K562 (cell line): ENCODE results near the gene IRF1. TPM values are rescaled to one million over a fixed set of nuclear protein-coding genes. Genes with fewer than 3 reads are reported as not detected.

ENCODE experiments used
- ARHGAP35 ChIP-seq: fragments of 450-650 bp; IDR thresholded peaks from 2 replicates; pipeline ENCODE4 v1.6.1; 2018; ENCODE audit not compliant: partially characterized antibody
- ARID3B ChIP-seq: fragments of 250-450 bp; sonication (Bioruptor Pico); IDR thresholded peaks from 2 replicates; pipeline ENCODE4 v1.4.0; 2020; ENCODE audit warnings: borderline replicate concordance
- ARID4B ChIP-seq: sonication (generic); formaldehyde crosslinking; IDR thresholded peaks from 2 replicates; pipeline ENCODE4 v1.8.0; 2022; ENCODE audit warnings: mild to moderate bottlenecking, missing genetic modification reagents
- ASH1L ChIP-seq: fragments of 450-650 bp; IDR thresholded peaks from 2 replicates; pipeline ENCODE4 v1.6.1; 2018; ENCODE audit warnings: borderline replicate concordance, mild to moderate bottlenecking, low read depth; ENCODE audit not compliant: partially characterized antibody
- BCOR ChIP-seq: fragments of 450-650 bp; IDR thresholded peaks from 2 replicates; pipeline ENCODE4 v1.6.1; 2016
- C11orf30 ChIP-seq: fragments of 450-650 bp; IDR thresholded peaks from 2 replicates; pipeline ENCODE4 v1.6.1; 2016; ENCODE audit warnings: low read depth, mild to moderate bottlenecking
- CBFB ChIP-seq: sonication (generic); formaldehyde crosslinking; IDR thresholded peaks from 2 replicates; pipeline ENCODE4 v1.4.0; 2020; ENCODE audit warnings: mild to moderate bottlenecking, missing genetic modification reagents
- CBX1 ChIP-seq: sonication (generic); IDR thresholded peaks from 2 replicates; pipeline ENCODE4 v1.6.1; 2016; ENCODE audit warnings: antibody characterized with exemption, low read depth, mild to moderate bottlenecking
- FUS ChIP-seq: fragments of 200-400 bp; formaldehyde crosslinking; optimal IDR thresholded peaks from 2 replicates; pipeline ENCODE3; 2017; ENCODE audit warnings: low read depth, low read length
- HNRNPL ChIP-seq: fragments of 200-400 bp; formaldehyde crosslinking; IDR thresholded peaks from 2 replicates; pipeline ENCODE4 v1.6.1; 2017; ENCODE audit warnings: low read depth, mild to moderate bottlenecking, low read length
- LCOR ChIP-seq: sonication (generic); formaldehyde crosslinking; IDR thresholded peaks from 2 replicates; pipeline ENCODE4 v1.8.0; 2022; ENCODE audit warnings: mild to moderate bottlenecking, missing genetic modification reagents
- MYBL2 ChIP-seq, 2 experiments: fragments of 450-650 bp in 1 of 2; sonication (generic) in 1 of 2; formaldehyde crosslinking in 1 of 2; IDR thresholded peaks; 2 replicates each; pipeline versions ENCODE4 v1.6.1 to v1.8.1; 2017 to 2022; ENCODE audit warnings: borderline replicate concordance in 1 of 2, inconsistent platforms in 1 of 2, low read depth in 1 of 2, mild to moderate bottlenecking in 1 of 2, missing genetic modification reagents in 1 of 2, moderate library complexity in 1 of 2
- MYNN ChIP-seq, 2 experiments: sonication (generic); formaldehyde crosslinking in 1 of 2; IDR thresholded peaks; 2 replicates each; pipeline versions ENCODE4 v1.5.0 to v1.6.1; 2016 to 2020; ENCODE audit warnings: antibody characterized with exemption in 1 of 2, missing genetic modification reagents in 1 of 2
- TEAD1 ChIP-seq, 2 experiments: fragments of 450-650 bp in 1 of 2; sonication (generic) in 1 of 2; formaldehyde crosslinking; IDR thresholded peaks; 2 replicates each; pipeline versions ENCODE4 v1.4.0 to v1.8.0; 2020 to 2022; ENCODE audit warnings: mild to moderate bottlenecking in 2 of 2, missing genetic modification reagents in 1 of 2
- ZNF197 ChIP-seq: fragments of 200-800 bp; sonication (Bioruptor generic); IDR thresholded peaks from 2 replicates; pipeline ENCODE4 v1.6.1; 2016; ENCODE audit warnings: low read depth, missing genetic modification characterization, missing compliant biosample characterization
- ZNF217 ChIP-seq: sonication (generic); formaldehyde crosslinking; IDR thresholded peaks from 2 replicates; pipeline ENCODE4 v1.8.0; 2022; ENCODE audit warnings: mild to moderate bottlenecking, missing genetic modification reagents
- ZNF395 ChIP-seq: fragments of 200-800 bp; sonication (Bioruptor generic); IDR thresholded peaks from 2 replicates; pipeline ENCODE4 v1.6.1; 2017; ENCODE audit warnings: missing genetic modification characterization, missing compliant biosample characterization
- ZNF561 ChIP-seq: fragments of 450-650 bp; formaldehyde crosslinking; conservative IDR thresholded peaks from 2 replicates; pipeline ENCODE4 v1.4.0; 2020; ENCODE audit warnings: mild to moderate bottlenecking, moderate library complexity
- ZSCAN29 ChIP-seq: fragments of 450-650 bp; IDR thresholded peaks from 2 replicates; pipeline ENCODE4 v1.6.1; 2017
- polyA plus RNA-seq, 8 experiments: library from polyadenylated mRNA; depleted of rRNA in 4 of 8; stranded (reverse) in 5 of 8; unstranded in 3 of 8; fragments of >200 nt; fragmentation: Nextera tagmentation in 2 of 8; fragmentation: Illumina TruSeq in 1 of 8; extraction: Ambion mirVana in 2 of 8; extraction: Trizol in 1 of 8; gene quantifications; 2 replicates each; pipeline versions ENCODE4 v1.2.1 to v1.2.3, GENCODE V29; 2011 to 2014; ENCODE audit warnings: inconsistent platforms in 1 of 8, missing spikeins in 1 of 8
- total RNA-seq, 7 experiments: library from RNA; depleted of rRNA in 6 of 7; stranded (reverse); fragments of >200 nt in 6 of 7; fragmentation: Illumina TruSeq in 2 of 7; extraction: Trizol in 2 of 7; gene quantifications; 2 replicates each; pipeline versions ENCODE4 v1.2.1 to v1.2.3, GENCODE V29; 2011 to 2021; ENCODE audit warnings: low replicate concordance in 1 of 7

Gene IRF1
- total and polyA plus RNA-seq, 9 of the 15 experiments (the other 6 are each of a cell fraction or from before 2014, with no cell fraction given): 1.1 to 12.3 (median 5.9) TPM

- TF ChIP-seq ZNF197 (CRISPR knock-in tag) (peak; percentile 57; the same call in 1 of the 2 replicates), CBX1 (no peak), ZNF217 (CRISPR knock-in tag) (no peak), BCOR (no peak), MYNN (IDR thresholded peaks at IDR 0.05) (no peak), MYNN (CRISPR knock-in tag; IDR thresholded peaks at IDR 0.05) (no peak), MYBL2 (IDR thresholded peaks at IDR 0.05; ENCODE audit: low read depth) (no peak), MYBL2 (CRISPR knock-in tag; IDR thresholded peaks at IDR 0.05; ENCODE audit: borderline replicate concordance) (no peak), ARID4B (CRISPR knock-in tag) (no peak), ARHGAP35 (no peak), LCOR (CRISPR knock-in tag) (no peak), ASH1L (no peak), ARID3B (CRISPR knock-in tag) (no peak; the same call in 1 of the 2 replicates), TEAD1 (CRISPR knock-in tag; IDR thresholded peaks at IDR 0.05) (peak; percentile 47 to 83; a peak in 3 of 4 replicates), FUS (no peak), C11orf30 (no peak), ZSCAN29 (no peak), HNRNPL (no peak), ZNF395 (CRISPR knock-in tag) (peak; percentile 88), ZNF561 (CRISPR knock-in tag) (peak; percentile 14), CBFB (CRISPR knock-in tag) (peak; percentile 73; the same call in 1 of the 2 replicates)
Measured at GRCh38 chr5:132459031-132459982, 31.3 kb downstream of the IRF1 start (continued).
